CD4-positive, alpha-beta T cell treated with Interleukin-15 for 1 hour (primary cell): ENCODE data around the gene OR2C1.

ENCODE experiments used
- DNase-seq: peaks from one replicate; pipeline ENCODE4 v3.0.0-alpha.2; 2020

OR2C1 gene

DNA sequence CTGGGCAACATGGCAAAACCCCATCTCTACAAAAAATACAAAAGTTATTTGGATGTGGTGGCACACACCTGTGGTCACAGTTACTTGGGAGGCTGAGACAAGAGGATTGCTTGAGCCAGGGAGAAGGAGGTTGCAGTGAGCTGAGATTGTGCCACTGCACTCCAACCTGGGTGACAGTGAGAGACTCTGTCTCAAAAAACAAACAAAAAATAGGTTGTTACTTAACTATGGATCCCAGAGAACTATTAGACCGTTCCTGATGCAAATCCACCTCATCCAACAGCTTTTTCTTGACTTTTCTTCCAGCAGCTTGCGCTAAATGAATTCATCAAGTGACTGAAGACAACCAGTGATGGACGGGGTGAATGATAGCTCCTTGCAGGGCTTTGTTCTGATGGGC lies at the start of gene OR2C1:
Gene OR2C1 (plus strand): TSS at position 301 of the 400 bp plus-strand sequence. CDS start 52 bp downstream, at position 353.
- DNase-seq, result no peak

DNA sequence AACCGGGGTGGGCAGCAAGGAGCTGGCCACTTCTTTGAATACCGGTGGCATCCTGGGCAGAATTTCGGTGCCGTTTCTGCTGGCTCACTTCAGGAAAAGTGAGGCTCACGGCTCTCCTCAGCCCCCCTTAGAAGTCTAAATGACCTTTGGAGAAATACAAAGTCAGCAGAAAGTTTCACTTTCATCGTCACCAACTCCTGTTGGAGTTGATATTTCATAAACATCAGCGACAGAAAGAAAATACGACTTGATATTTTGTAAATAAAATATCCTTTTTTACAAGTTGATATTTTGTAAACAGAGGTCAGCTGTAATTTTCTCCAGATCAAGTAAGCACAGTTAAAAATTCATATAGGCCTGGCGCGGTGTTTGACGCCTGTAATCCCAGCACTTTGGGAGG lies 49.6 kb upstream of the OR2C1 start:
- no peak for DNase-seq

DNA sequence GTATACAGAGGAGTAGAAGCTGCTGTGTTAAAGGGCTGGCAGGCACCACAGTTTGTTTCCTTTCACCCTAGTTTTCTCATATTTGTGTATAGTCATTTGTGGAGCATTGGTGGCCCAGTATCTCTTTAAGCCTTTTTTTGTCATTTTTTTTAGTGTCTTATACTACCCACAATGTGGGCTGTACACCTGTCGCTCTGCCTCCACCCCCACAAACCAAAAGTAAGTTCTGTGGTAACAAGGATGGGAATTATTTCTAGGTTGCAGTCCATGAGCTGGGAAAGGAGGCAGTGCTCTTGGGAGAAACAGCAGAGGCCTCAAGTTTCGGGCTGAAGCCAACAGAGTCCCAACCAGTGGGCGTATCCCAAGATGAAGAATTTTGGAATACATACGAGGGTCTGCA lies 44.2 kb upstream of the OR2C1 start:
- no peak for DNase-seq

DNA sequence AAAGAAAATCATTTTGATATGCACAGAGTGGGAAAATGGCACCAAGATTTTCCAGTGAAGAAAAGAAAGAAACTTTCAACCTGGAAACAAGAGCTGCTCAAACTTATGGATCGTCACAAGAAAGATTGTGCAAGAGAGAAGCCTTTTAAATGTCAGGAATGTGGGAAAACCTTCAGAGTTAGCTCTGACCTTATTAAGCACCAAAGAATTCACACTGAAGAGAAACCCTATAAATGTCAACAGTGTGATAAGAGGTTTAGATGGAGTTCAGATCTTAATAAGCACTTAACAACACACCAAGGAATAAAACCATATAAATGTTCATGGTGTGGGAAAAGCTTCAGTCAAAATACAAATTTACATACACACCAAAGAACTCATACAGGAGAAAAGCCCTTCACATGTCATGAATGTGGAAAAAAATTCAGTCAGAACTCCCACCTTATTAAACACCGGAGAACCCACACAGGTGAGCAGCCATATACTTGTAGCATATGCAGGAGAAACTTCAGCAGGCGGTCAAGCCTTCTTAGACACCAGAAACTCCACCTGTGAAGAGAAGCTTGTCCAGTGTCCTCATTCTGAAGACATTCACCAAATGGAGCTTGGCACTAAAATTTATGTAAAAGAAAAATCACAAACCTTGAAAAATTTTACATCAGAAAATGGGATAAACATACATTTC lies 38.2 kb upstream of the OR2C1 start:
- DNase-seq, result no peak

DNA sequence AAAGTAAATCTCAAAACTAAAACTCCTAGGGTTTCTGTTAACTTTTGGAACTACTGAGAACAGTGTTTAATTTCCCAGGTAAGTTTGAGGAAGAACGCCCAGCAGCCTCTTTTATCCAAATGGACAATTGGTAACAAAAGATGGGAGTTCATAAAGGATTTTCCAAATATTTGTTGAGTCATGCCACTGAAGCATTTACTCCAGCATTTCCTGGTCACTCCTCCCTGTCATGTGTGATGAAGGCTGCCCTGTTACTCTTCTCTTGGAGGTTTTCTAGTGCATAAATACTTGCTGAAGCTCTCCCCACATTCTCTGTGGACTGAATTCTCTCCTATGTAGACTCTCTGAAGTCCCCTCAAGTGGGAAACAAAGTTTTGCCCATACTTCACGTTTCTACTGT lies 33.9 kb upstream of the OR2C1 start:
- DNase-seq, result no peak

DNA sequence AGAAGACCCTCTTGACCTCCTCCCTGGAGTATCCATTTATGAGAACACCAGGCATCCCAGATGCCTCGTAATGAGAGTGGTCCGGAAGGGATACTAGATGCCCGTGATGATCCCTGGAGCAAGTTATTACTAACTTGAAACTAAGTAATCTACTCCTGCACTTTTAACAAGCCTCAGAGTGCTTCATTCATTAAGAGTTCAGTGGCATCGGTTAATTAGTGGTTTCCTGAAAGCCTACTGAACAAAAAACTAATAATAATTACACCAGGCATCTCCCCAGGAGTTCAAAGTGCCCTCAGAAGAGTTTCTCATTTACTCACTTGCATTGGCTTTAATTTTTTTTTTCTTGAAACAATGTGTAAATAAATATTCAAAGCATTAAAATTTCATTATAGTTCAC lies 28.2 kb upstream of the OR2C1 start:
- DNase-seq, result no peak

- no peak for DNase-seq
Measured at GRCh38 chr16:3328104-3328503, 27.6 kb upstream of the OR2C1 start.

DNA sequence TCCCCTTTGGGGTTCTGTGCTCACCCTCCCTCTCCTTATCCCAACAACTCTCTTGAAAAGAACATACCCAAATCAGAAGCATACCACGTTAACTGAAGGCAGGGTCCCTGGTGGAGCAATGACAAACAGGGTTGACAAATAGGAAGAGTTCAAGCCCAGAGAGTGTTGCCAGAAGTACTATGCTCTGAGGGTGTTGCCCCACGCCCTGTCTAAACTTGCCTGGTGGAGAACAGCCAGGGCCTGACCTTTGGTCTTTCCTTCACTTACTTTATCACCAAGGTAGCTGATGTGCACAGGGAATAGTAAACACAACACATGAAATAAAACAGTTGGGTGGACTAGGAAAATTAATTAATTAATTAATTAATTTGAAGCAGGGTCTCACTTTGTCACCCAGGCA lies 27.0 kb upstream of the OR2C1 start:
- DNase-seq, result no peak

DNA sequence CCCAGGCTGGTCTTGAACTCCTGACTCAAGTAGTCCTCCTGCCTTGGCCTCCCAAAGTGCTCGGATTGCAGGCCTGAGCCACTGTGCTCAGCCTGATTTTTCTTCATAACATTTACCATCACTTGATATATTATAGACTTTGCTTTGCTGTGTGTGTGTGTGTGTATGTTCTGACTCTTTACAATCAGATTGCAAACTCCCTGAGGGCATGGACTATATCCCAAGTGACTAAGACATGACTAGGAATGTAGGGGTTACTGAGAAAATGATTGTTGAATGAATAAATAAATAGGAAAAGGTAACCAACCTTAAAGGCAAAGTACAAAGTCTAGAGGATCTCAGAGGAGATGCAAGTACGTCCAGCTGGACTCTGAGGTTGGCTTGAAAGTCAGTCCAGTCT lies 9.6 kb upstream of the OR2C1 start:
- DNase-seq, result no peak

DNA sequence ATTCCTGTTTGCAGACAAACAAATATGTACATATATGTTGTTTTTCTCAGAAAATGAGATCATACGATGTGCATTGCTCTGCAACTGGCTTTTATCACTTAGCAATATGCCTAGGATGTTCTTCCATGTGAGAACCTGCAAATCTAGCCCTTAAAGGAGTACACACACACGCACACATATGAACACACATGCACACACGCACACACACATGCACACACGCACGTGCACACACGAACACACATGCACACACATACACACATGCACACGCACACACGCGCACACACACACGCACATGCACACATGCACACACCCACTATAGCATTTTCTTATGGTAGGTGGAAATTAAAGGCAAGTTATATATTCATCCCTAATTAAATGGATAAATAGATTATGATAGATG lies 8.1 kb upstream of the OR2C1 start:
- no peak for DNase-seq

DNA sequence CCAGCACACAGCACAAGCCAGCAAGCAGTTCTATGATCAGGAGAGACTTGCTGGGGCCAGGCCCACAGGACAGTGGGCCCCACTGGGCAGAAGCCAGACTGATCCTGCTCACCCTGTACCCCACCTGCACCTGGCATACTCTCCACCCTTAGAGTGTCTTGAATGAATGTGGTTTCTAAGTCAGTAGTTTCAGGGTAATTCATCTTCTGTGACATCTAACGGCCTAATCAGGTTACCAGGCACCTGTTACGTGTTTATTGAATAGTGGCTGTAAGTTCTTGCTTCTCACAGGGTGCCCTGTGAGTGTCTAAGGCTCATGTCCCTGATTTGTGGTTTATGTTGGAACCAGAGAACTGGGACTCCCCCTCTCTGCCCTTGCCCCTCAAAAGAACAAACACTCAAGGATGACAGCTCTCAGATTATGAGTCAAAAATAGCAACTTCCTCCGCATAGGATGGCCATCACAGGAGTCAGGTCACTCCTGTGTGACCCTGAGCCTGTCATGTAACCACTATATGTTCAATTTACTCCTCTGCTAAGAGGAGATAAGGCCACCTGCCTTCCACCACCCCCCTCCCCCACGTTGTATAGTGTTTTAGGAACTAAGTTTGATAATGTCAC lies 7.0 kb upstream of the OR2C1 start:
- no peak for DNase-seq

DNA sequence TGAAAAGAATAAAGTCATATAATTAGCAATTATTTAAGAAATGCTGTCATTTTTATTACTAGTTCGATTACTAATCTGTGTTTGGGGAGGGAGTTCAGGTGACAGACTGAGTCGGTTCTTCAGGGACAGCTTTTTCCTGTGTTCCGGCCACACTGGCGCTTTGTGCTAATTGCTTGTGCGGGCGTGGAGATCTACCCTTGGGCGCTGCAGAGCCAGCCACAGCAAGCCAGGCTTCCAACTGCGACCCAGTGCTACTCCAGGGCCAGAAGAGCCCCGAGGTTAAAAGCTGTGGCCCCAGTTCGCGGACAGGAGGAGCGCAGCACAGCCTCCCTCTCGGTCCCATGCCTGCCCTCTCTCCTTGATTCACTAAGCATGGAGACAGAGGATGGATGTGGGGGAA lies 6.5 kb upstream of the OR2C1 start:
- DNase-seq, result no peak

GRCh38 chr16:3356118-3356517 lies 429 bp downstream of the OR2C1 start:
- DNase-seq, result no peak

GRCh38 chr16:3358871-3359270 lies 3.2 kb downstream of the OR2C1 start:
- no peak for DNase-seq

DNA sequence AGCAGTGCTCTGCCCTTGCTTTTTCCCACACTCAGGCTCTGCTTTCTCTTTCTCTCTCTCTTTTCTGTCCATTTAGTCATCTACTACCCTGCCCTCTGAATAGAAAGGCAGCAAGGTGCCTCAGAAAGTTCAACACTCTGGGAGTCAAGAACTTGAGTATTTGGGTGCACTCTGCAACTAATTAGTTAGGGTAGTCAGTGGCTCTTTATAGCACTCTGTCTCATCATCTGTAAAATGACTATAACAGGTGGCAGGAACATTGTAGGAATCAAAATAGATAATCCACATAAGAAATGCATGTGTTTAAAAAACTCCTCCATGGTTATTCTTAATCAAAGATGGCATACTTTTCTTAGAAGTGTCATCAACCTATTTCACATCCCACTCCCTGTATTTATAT lies 7.2 kb downstream of the OR2C1 start:
- DNase-seq, result no peak

DNA sequence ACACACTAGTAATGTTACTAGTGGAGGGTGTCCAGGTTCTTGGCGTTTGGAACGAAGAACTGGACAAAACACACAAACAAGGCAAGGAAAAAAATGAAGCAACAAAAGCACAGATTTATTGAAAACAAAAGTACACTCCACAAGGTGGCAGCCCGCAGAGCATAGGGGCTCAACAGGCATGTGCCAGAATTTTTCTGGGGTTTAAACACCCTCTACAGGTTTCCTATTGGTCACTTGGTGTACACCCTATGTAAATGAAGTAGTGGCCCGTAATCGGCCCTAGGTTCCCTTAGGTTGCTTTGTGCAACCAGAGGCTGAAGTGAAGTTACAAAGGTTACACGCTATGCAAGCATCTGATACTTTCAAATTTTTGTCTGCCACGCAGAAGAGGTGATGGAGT lies 8.1 kb downstream of the OR2C1 start:
- DNase-seq, result no peak

DNA sequence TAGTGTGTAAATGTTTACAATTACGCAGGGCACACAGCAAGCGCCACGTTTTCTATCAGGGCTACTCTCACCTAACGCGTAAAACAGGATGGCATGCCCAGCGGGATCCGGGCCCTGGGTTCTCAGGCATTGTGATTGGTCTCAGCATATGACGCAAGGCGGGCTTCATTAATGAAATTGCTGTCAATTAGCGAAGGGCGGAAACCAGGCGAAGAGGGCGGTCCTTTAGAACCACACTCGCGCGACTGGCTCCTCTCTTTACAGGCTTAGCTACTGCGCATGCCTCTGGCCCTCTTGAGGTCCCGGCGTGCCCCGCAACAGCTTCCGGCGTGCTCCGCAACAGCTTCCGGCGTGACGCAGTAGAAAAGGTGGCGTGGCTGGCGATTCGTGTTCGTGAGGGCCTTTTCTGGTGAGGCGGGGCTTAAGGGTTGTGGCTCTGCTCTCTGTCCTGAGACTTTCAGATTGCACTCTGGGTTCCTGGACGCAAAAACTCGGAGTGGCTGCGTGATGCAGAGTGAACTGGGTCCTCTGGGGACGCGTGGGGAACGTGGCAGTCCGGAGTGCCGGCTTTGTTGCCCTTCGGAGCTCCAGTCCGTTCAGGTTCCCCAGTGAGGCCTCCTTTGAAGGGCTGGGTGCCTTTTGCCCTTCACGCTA lies 9.2 kb downstream of the OR2C1 start:
- DNase-seq, result peak; percentile 92

- DNase-seq, result no peak
Measured at GRCh38 chr16:3369073-3369472, 13.4 kb downstream of the OR2C1 start.

GRCh38 chr16:3375680-3376079 lies 20.0 kb downstream of the OR2C1 start:
- DNase-seq, result no peak

DNA sequence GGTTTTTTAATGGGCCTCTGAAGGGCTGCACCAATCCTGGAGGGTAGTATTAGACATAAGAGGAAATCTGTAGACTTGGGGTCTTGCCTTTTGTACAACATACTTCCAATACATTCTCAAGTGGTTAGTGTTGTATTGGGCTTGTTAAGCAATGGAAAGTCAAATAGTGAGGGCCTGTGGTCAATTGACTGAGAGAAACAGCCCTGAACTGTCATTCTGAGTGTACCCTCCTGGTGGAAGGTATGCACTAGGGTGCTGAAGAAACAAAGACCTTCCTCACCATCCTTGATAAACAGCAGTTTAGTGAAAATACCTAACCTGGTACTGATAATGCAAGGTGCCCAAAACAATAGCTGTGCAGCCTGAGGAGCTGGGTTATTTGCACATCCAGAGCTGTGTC lies 22.2 kb downstream of the OR2C1 start:
- no peak for DNase-seq

DNA sequence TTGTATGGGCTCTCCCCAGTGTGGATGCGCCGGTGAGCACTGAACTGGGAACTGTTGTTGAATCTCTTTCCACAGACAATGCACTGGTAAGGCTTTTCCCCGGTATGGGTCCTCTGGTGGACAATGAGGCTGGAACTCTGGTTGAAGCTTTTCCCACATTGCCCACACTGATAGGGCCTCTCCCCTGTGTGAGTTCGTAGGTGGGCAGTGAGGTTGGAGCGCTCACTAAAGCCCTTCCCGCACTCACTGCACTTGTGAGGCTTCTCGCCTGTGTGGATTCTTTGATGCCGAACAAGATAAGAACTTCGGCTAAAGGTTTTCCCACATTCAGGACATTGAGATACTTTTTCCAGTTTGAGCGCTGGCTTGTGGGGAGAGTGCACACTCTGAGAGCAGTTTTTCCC lies 27.4 kb downstream of the OR2C1 start:
- DNase-seq, result no peak

- no peak for DNase-seq
Measured at GRCh38 chr16:3388325-3388724, 32.6 kb downstream of the OR2C1 start.

- DNase-seq, result no peak
Measured at GRCh38 chr16:3389663-3390338, 34.1 kb downstream of the OR2C1 start.

DNA sequence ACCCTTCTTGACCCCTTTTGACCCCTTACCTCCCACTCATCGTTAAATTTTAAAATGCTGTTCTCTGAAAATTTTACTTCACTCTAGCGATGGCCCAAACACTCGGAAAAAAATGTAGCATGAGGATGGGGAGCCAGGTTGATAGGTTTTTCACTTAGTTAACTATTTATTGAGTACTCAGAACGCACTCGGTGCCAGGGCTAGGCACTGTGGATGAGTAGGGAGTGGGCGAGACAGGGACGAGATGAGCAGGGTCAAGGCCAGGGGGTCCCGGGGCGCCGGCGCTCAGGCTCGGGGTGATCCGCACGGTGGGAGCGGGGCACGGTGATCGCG lies 44.7 kb downstream of the OR2C1 start:
- no peak for DNase-seq
